ENCODE results near the gene MAP3K1.
"Not testable (repeated sequence)": the region's sequence is repeated elsewhere in the genome, so short reads cannot be mapped to it uniquely, and the experiment has no call there.

MAP3K1 gene

DNA sequence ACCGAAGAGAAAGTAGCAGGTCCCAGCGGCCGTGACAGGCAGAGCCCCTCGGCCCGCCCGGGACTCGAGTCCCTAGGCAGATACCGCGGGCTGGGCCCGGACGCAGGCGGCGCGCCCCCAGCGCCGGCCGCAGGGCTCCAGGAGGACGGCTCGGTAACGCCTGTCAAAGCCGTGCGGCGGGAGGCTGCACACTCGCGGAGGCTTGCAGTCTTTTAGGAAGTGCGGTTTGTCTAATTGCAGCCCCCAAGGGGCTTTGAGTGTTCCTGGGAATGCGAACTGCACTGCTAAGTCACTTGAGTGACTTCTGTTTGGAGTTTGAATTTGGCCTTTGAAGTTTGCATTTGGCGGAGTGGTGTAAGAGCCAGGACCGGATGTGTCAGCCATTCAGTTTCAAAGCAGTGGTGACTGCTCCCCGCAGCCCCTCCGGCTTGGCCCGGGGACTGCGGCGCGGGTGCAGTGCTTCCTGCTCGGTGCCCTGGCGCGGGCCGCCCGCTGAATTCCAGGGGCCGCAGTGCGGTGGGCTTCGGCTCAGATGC is 1.3 kb downstream of the MAP3K1 start:
- DNase-seq, result no peak

DNA sequence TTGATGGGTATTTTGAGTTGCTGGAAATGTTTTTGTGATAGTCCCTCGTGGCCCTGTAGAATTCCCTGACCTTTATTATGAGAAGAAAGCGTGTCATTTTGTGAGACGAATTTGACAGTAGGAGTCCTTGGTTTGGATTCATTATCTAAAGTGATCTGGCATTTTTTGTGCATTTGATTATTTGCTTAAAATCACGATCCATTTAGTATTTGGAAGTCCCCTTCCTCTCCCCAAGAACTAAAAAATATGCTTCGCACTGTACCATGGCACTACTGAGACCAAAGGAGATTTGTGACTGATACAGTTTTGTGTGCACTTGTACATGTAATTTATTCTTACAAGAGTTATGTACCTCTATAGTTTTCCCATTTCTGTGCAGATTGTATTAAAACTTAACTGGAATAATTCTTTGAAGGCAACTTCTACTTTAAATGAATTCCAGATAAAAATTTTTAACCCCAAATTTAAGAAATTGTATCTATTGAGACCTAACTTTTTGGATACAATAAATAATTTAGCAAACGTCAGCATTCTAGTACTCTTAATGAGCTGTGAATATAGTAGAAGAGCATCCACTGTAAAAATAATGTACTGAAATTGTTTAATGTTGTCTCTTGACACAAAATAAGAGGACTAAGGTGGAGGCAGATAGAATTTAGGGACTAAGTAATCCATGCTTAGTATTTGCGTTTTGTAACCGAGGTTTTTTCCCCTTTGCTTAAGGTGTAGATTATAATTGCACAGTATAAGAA is 2.1 kb downstream of the MAP3K1 start:
- no peak for DNase-seq

DNA sequence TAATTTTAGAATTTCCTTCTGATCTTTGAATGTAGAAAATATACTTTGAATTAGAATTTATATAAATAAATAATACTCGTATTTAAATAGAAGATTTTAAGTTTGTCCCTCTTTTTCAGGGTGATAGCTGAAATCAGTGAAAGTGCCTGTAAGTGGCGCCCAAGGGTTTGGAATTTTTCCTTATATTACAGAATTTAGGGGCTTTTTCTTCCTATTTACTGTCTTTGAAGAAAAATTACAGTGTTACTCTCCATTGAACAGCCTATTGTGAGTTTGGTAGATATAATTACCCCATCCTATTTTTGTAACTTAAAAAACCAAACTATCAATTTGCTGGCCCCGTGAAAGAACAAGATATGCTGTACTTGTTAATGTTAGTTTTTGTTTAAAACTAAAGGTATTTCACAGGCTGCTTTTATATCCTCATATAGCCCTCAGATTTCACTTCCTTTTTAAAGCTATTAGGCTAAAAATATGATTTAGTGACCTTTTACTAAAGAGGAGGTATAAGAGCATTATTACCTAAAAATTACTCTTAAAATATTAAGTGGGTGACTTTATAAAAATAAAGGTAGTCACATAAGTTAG is 3.2 kb downstream of the MAP3K1 start:
- no peak for DNase-seq

DNA sequence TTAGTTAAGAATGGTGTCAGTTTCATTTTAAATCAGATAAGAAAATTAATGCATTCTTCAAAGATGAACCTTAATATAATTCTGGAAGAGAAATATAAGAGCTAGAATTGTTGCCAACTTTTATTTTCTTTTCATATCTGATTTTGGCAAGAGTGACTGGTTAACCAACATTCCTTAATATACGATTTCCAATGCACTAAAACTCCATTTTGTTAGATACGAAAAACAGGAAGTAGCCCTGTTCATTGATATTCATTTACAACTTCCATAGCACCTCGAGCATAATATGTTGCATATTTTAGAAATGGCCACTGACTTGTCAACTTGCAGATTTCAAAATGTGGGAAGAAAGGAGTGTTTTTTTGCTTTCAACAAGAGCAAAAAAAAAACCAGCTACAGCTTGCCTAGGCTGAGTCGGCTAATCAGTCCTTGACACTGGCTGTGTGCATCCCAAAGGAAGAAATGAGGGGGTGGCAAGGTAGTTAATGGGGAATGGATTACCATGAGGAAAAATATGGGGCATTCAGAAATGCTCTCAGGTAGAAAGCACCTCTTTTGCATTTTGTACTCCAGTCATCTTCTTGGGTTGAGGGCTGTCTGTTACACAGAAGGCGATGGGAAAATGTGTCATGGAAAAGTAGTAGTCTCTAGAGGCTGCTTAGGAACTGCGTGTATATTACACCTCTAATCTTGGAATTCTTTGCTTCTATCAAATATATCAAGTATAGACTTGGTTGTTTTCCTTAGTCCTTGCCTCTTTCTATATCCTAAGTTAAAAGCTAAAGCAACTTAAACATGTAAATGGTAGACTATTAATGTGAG is 3.9 kb downstream of the MAP3K1 start:
- no peak for DNase-seq

DNA sequence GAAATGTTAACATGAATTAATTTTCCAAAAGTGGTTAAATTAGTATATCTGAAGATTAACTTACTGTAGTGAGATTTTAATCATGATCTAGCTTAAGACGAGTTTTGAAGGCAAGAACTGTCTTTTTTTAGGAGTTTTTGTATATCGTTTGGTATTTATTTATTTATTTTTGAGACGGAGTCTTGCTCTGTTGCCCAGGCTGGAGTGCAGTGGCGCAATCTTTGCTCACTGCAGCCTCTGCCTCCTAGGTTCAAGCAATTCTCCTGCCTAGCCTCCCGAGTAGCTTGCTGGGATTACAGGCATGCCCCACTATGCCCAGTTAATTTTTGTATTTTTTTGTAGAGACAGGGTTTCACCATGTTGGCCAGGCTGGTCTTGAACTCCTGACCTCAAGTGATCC is 6.5 kb downstream of the MAP3K1 start:
- not testable (repeated sequence) for DNase-seq

DNA sequence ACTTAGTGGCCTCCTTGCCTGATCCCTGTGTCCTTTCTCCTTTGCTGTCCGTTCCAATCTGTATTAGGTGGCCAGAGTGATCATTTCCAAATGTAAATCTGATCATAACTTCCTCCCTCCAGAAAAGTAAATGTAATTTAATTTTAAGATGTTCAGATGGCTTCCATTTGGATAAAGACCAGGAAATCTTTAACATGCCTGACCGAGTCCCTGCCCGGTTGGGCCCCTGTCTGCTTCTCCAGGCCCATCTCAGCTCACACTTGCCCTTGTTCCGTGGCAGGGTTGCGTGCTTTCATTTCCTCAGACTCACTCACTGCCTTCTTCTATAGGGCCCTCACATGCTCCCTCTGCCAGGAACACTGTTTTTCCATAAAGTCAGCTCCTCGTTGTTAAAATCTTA is 7.6 kb downstream of the MAP3K1 start:
- no peak for DNase-seq

DNA sequence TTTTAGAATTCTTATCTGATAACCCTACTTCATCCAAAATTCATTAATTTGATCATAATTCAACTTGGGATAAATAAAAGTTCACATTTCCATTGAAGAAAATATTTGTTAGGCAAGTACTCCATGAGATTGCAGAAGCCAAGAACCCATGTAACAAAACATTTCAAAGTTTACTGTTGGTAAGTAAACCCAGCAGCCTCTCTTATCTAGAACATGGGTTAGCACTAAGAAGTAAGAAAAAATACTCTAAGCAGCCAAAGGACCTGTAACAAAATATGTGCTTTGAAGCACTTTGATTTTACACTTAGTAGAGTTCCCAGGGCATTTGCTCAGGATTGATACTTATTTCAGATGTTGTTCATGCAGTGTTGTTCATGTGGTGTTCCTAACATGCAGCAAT is 8.7 kb downstream of the MAP3K1 start:
- no peak for DNase-seq

DNA sequence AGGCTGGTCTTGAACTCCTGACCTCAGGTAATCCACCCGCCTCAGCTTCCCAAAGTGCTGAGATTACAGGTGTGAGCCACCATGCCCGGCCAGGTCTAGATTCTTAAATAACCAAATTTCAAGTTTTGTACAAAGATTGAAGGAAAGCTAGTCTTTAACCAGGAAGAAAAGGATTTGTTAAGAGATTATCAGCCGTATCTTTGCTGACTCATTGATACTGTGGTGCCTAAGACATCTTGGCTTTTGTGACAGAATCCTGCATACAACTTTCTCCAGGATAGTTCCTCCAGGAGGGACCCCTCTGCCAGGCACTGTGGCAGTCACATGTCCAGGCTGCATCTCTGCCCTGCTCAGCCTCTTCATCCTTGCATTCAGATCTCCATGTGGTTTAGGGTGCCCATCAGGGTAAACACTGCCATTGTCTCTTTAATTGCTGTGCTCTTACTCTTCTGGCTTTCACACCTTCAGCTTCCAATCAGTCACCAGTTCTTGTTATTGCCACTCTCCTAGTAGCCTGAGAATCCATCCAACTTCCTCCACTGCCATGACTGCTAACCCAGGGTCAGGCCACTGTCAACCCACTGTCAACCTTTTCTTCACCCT is 10.0 kb downstream of the MAP3K1 start:
- DNase-seq, result no peak

DNA sequence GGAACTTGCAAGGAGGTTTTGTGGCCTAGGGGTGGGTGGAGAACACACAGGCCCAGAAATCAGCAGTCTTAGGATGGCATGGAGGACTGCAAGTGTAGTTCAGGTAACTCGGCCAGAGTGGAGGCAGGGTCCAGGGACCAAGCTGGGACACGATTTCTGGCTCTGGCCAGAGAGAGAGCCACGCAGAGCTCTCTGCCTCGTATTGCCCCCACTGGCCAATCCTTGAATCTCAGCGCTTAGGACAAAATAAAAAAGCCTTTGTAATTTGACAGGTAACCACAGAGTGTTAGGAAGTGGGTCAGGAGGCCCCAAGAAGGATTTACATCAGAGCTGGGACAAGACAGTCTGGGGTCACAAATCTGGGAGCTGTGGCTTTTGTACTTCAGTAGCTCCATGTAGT is 11.7 kb downstream of the MAP3K1 start:
- no peak for DNase-seq

DNA sequence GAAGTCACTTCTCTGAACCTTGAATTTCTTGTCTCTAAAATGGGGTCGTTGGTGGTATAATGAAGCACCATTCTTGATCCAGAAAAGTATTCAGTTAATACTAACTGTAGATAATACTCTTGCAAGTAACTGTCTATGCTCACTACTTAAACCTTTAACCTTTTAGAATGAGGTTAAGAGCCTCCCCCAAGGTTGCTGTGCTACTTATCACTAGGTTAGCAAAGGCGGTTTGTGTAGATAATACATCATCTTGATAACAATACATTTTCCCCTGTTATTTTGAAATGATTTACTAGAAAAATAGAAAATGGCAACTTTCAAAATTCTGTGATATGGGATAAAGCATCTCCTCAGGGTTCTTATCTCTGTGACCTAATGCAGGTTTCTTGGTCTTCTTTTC is 12.6 kb downstream of the MAP3K1 start:
- DNase-seq, result no peak

DNA sequence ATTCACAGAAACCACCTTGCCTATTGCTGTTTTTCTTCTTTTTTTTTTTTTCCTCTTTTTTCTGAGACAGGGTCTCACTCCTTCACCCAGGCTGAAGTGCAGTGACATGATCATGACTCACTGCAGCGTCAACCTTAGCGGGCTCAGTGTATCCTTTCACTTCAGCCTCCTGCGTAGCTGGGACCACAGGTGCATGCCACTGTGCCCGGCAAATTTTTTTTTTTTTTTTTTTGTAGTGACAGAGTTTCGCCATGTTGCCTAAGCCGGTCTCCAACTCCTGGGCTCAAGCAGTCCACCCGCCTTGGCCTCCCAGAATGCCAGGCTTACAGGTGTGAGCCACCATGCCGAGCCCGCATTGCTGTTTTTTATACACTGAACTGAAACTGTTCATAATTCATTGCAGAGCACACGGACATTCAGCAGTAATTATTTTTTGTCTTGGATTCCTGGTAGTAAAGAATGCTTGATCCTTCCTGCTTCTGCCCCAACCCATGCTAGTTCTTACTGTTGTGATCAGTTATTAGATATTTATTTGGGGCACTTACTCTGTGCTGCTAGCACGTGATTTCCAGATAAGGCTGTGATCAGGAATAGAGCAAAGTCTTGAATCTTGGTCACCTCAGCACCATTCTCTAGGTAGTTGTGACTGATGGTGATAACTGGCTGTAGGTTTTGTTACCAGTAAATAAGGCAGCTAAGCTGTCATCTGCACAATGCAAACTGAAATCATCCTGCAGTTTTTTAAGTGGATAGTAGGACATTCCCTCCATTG is 14.0 kb downstream of the MAP3K1 start:
- no peak for DNase-seq

DNA sequence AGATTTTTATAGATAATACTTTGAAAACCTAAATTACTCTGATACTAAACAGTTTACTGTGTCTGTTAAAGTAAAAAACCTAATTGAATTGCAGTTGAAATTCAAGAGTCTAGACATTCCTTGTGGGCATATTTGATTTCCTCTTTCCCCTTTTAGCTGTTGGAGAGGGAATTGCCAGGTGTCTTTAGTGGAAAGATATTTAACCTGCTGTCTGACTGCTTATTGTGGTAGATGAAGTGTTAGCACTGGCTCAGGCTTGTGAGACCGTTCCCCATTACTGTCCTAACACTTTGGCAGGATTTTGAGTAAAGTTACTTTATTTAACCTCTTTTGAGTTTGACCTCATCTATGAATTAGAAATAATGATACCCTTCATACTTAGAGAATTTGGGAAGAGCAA is 16.4 kb downstream of the MAP3K1 start:
- no peak for DNase-seq

DNA sequence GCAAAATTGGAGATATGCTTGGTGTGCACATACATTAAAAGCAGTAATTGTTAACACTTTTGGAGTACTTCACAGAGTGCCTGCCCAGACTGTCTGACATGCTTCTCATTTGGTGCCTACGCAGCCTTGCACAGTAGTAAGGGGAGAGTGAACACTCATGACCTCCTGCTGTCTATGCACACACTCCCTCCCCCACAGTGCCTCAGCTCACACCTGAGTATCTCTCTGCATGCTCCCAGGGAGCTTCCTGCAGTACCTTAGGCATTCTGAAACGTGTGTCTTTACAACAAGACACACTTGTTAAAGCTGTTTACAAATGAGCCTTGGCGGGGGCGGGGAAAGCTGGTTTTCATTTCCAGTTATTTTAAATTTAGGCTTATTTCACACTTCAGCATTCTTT is 18.0 kb downstream of the MAP3K1 start:
- DNase-seq, result no peak

DNA sequence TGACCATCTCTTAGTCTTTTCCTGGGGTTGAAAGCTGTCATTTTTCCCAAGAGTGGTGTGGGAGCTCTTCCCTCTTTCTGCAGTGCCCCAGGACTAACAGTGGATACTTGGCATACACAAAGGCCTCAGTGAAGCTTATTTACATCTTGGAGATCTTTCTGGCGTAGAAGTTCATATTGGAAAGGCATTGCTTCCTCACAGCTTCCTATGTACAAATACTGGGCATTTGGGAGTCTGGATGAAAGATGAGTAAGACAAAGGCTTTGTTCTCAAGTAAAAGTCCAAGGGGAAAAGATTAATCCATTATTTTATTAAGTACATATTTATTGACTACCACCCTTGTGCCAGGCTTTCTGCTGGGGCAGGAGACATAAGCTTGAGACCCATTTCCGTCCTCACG is 22.0 kb downstream of the MAP3K1 start:
- DNase-seq, result no peak

DNA sequence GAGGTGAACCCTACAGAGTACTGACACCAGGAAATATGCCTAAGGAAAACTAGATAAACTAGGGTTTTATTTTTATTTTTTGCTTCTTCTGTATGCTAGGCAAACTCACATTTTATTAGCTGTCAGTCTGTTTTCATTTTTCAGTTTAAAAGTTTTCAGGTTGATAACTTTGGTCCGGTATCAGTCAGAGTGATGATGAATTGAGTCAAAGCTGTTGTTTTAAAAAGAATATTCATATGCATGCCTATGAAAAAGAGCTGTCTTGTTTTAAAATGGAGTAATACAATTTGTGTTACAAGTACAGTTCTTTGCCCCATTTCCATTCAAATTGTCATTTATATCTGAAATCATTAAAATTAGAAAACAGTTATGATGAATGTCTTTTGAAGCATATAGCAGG is 22.6 kb downstream of the MAP3K1 start:
- no peak for DNase-seq

DNA sequence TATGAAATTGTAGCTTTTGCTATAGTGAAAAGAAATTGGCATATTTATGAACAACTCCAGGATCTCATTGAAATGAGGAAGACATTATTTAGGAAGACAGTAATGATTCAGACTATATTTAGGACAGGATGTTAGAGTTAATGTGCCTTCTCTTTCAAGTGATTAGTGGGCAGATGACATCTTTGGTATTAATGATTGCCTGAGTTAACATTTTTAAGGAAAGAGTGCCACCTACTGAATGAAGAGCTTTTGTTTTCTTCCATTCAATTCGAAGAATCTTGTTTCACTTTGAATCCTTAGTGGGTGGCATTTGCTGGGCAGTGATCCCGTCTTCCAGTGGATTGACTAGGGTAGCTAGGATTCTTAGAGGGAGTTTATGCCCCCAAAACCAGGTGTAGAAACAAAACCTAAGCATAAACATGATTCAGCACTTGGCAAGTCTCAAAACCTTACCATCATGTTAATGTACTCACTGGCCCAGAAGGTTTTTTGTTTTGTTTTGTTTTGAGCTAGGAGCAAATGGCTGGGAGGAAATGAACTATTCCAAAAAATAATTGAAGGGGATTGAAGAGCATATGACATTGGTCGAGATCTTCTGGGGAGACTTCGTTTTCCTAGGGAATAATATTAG is 23.2 kb downstream of the MAP3K1 start:
- DNase-seq, result peak; percentile 58

DNA sequence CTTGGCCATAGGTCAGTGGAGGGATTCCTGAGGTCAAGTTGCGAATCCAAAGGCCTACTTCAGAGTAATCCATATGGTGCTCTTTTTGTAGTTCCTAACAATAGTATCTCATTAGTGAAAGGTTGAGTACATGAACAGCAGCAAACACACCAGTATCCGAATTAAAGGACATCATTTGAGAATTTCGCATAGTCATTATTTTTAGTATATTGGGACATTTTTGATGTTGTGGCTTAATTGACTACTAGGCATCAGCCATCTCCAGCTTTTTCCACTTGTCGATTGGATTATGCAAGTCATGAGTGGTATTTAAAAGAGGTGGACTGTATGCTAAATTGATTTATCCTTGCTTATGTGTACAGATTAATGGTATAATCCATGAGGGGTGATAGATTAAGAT is 23.7 kb downstream of the MAP3K1 start:
- DNase-seq, result no peak

DNA sequence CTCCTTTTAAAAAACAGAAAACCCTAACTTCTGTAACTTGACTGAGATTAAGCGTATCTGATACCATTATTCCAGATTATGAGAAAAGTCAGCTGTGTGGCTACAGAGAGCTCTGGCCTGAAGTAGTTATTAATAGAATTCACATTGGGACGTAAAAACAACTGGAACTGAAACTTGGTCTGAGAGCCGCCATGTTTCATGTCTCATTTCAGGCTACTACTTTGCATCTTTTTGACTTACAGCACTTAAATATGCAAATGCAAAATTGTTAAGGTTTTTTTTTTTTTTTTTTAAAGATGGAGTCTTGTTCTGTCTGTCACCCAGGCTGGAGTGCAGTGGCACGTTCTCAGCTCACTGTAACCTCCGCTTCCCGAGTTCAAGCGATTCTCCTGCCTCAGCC is 25.2 kb downstream of the MAP3K1 start:
- no peak for DNase-seq

DNA sequence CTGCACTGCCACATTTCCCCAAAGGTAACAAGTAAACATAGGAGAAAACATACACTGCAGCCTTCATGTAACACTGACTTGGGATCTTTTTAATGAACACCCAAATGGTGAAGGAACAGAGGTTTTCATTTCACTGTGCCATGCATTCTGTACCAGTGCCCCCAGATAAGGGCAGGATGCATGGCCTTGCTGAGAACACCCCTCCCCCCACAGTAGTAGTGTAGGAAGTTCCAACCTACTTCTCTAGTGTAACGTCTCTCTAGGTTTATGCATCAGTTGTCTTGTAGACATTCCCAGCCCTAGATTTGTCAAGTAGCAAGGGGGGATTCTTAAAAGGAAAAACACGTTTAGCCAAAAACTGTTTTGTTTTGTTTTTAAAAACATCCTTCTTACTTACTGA is 29.9 kb downstream of the MAP3K1 start:
- no peak for DNase-seq

DNA sequence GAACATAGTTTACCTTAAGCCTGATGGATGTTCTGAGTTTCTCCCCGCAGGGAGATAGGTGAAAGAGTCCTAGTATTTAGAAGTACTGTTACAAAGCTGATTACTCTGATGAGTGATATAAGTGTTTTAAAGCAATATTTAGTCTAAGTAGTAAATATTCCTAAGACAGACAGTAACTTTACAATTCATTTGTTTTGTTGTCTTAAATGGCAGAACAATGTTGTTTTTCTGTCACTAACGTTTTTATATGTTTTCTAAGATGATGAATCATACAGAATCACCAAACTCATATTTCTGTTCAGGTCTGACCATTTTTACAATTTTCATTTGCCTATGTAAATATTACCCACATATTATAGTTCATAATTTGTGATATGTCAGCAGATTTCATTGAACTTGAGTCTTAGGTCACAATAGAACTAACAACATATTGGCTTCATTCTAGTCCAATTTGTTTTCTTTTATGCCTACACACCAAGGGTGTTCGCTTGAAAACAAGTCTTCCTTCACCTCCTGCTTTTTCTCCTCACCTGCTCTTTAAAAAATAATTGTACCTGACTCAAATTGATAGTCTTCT is 30.6 kb downstream of the MAP3K1 start:
- no peak for DNase-seq

DNA sequence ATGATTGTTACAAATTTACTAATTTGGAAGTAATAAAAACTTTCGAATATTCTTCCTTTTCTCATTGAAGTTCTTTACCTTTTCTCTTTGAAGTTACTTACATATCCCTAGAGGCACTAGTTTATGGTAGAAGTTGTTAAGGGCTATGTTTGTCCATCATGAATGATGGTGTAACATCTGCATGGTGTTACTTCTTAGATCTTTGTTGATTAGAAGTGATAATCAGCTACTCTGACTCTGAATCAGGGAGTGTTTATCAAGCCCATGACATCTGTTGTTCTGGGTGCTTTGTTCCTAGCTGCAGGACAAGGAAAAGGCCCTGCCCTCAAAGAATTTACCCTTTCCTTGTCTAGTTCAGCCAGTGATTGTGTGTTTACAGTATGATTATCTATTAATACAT is 32.9 kb downstream of the MAP3K1 start:
- no peak for DNase-seq

DNA sequence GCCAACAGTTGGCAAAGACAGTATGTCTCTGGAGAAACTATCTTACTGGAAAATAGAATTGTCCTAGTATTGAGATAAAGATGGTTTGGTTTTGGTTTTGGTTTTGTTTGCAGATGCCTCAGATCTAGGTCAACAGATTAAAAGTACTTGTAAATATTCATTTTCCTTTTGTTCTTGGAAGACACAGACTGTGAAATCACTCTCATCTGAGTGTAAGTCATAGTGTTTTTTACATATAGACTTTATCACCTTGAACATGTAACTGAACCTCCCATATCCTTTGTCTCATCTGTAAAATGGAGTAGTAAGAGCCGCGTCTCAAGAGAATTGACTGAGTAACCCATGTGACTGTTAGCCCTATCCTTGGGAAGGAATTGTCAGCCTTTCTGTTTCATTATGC is 34.3 kb downstream of the MAP3K1 start:
- DNase-seq, result no peak
